GM12878 (cell line): ENCODE data around the gene SSBP3. TPM values are rescaled to one million over a fixed set of nuclear protein-coding genes. Genes with fewer than 3 reads are reported as not detected.

Source experiments
- ATAC-seq: fragments of 200-7000 bp; cut with Tn5 transposase; 3 replicates; pipeline ENCODE4 v1.9.1; 2020; ENCODE audit warnings: mild to moderate bottlenecking, moderate library complexity
- BruUV-seq: library from RNA; stranded (reverse); fragments of 400-500 nt; replicated peaks from 2 replicates; lab custom pipeline; 2021; lab: Mats Ljungman, UMichigan
- CTCF ChIA-PET: fragments of 300-600 bp; sonication (Branson Sonifier 250); formaldehyde crosslinking; extraction: SDS; loops from one replicate; lab custom pipeline; 2021; ENCODE audit warnings: inconsistent platforms; lab: Yijun Ruan, JAX
- POLR2A ChIA-PET: fragments of 350-600 bp; formaldehyde crosslinking; extraction: SDS; loops from one replicate; lab custom pipeline; 2021; ENCODE audit warnings: inconsistent platforms; lab: Charles Lee
- RAD21 ChIA-PET: fragments of 300-600 bp; sonication (Branson Sonifier 250); formaldehyde crosslinking; loops from one replicate; lab custom pipeline; 2023; ENCODE audit warnings: antibody characterized with exemption; ENCODE audit not compliant: unreplicated experiment; lab: Charles Lee
- SMC1A ChIA-PET: fragments of 300-600 bp; sonication (Branson Sonifier 250); formaldehyde crosslinking; loops from one replicate; lab custom pipeline; 2023; ENCODE audit not compliant: unreplicated experiment, uncharacterized antibody; lab: Charles Lee
- DNase-seq: peaks from one replicate; pipeline ENCODE4 v3.0.0-alpha.2; 2011; ENCODE audit warnings: low read depth, low spot score
- FAIRE-seq: peaks from 3 replicates; lab custom pipeline; 2011; peaks lifted over from hg19 to GRCh38; lab: Jason Lieb, UNC
- H2AFZ ChIP-seq: 2 replicates; pipeline ENCODE4 v1.6.0; 2011; ENCODE audit warnings: low read depth, low read length, control low read depth; ENCODE audit not compliant: control insufficient read depth
- H3K27ac ChIP-seq: 2 replicates; pipeline ENCODE4 v1.5.1; 2011; ENCODE audit warnings: control low read depth; ENCODE audit not compliant: control insufficient read depth, insufficient read depth
- H3K27me3 ChIP-seq, 2 experiments: replicated peaks in 1 of 2; 2 replicates each; pipeline versions ENCODE4 v1.6.0 to v1.6.1; 2011; ENCODE audit warnings: low read length in 1 of 2; ENCODE audit not compliant: control insufficient read depth in 2 of 2, insufficient read depth in 2 of 2
- H3K36me3 ChIP-seq, 2 experiments: 2 replicates each; pipeline ENCODE4 v1.5.1; 2011; ENCODE audit warnings: low read length in 1 of 2; ENCODE audit not compliant: control insufficient read depth in 2 of 2, insufficient read depth in 2 of 2
- H3K4me1 ChIP-seq: 2 replicates; pipeline ENCODE4 v1.6.1; 2011; ENCODE audit warnings: mild to moderate bottlenecking, low read length, moderate library complexity, mixed read lengths; ENCODE audit not compliant: control insufficient read depth, insufficient read depth
- H3K4me2 ChIP-seq: 2 replicates; pipeline ENCODE4 v1.6.0; 2011; ENCODE audit warnings: control low read depth; ENCODE audit not compliant: control insufficient read depth, insufficient read depth
- H3K4me3 ChIP-seq: fragments of 200-600 bp; sonication (generic); 2 replicates; pipeline ENCODE4 v1.5.1; 2016
- H3K79me2 ChIP-seq: 2 replicates; pipeline ENCODE4 v1.6.0; 2011; ENCODE audit warnings: low read length; ENCODE audit not compliant: control insufficient read depth, insufficient read depth
- H3K9ac ChIP-seq: 2 replicates; pipeline ENCODE4 v1.8.0; 2011; ENCODE audit warnings: low read length, control low read depth, mixed read lengths; ENCODE audit not compliant: control insufficient read depth, insufficient read depth
- H3K9me3 ChIP-seq: replicated peaks from 3 replicates; pipeline ENCODE4 v1.5.1; 2011; ENCODE audit warnings: mild to moderate bottlenecking, low read length; ENCODE audit not compliant: control insufficient read depth, insufficient read depth
- H4K20me1 ChIP-seq: 2 replicates; pipeline ENCODE4 v1.6.0; 2011; ENCODE audit not compliant: control insufficient read depth, insufficient read depth
- ETV6 ChIP-seq, 2 experiments: fragments of 450-650 bp in 1 of 2; IDR thresholded peaks in 1 of 2; conservative IDR thresholded peaks in 1 of 2; 2 replicates each; pipeline ENCODE4 v1.6.1; 2014; ENCODE audit warnings: antibody characterized with exemption in 1 of 2, borderline replicate concordance in 1 of 2, low read depth in 1 of 2, mild to moderate bottlenecking in 1 of 2, moderate library complexity in 1 of 2
- MEF2A ChIP-seq: IDR thresholded peaks from 2 replicates; pipeline ENCODE4 v1.6.1; 2011; ENCODE audit warnings: low read depth, mild to moderate bottlenecking, low read length, moderate library complexity; ENCODE audit not compliant: insufficient read depth
- NR2C2 ChIP-seq: IDR thresholded peaks from 2 replicates; pipeline ENCODE4 v1.6.1; 2011; ENCODE audit warnings: borderline replicate concordance, low read depth; ENCODE audit not compliant: control insufficient read depth, insufficient read length
- RCOR1 ChIP-seq: conservative IDR thresholded peaks from 2 replicates; pipeline ENCODE4 v1.6.1; 2012; ENCODE audit warnings: low read depth, low read length, improper control_type of control experiment
- SIX5 ChIP-seq: IDR thresholded peaks from 2 replicates; pipeline ENCODE4 v1.6.1; 2011; ENCODE audit warnings: mild to moderate bottlenecking, low read depth, low read length, moderate library complexity; ENCODE audit not compliant: severe bottlenecking
- WGBS: methylation state at CpG from one replicate; pipeline ENCODE4 v1.1.6; 2016; ENCODE audit warnings: low lambda C conversion rate; ENCODE audit not compliant: insufficient replicate concordance, insufficient coverage; ENCODE audit errors: missing lambda C conversion rate; 5-methylcytosine and 5-hydroxymethylcytosine counted together
- in situ Hi-C: fragments of 300-500 bp; cut with MboI; formaldehyde crosslinking; loops from 9 replicates; pipeline ENCODE4 v1.14.3; 2018; ENCODE audit warnings: mixed read lengths
- intact Hi-C: fragments of 100-400 bp; cut with micrococcal nuclease; formaldehyde crosslinking; loops from one replicate; pipeline ENCODE4 v1.14.2; 2022; ENCODE audit not compliant: unreplicated experiment
- polyA plus RNA-seq, 11 experiments: library from polyadenylated mRNA; depleted of rRNA in 4 of 11; unstranded in 6 of 11; stranded (reverse) in 5 of 11; fragments of >200 nt; fragmentation: Nextera tagmentation in 4 of 11; fragmentation: Illumina TruSeq in 1 of 11; extraction: Ambion mirVana in 4 of 11; extraction: Trizol in 1 of 11; gene quantifications; 1 replicate in 1 of 11; 2 replicates in 10 of 11; pipeline versions ENCODE4 v1.2.1 to v1.2.3, GENCODE V29; 2011 to 2016; ENCODE audit warnings: inconsistent platforms in 2 of 11, missing spikeins in 2 of 11, low read depth in 1 of 11
- total RNA-seq, 4 experiments: library from RNA; depleted of rRNA in 3 of 4; stranded (reverse); fragments of >200 nt in 3 of 4; fragmentation: Illumina TruSeq in 1 of 4; extraction: Trizol in 1 of 4; gene quantifications; 2 replicates each; pipeline versions ENCODE4 v1.2.1 to v1.2.3, GENCODE V29; 2013 to 2021
- TF ChIP-seq, protein P1 (sequence below): fragments of 450-650 bp; IDR thresholded peaks from 2 replicates; pipeline ENCODE4 v1.6.1; 2016; ENCODE audit warnings: mild to moderate bottlenecking
- TF ChIP-seq, protein P2 (sequence below): fragments of 450-650 bp; IDR thresholded peaks from 2 replicates; pipeline ENCODE4 v1.6.1; 2017; ENCODE audit warnings: mild to moderate bottlenecking, low read depth, inconsistent platforms; ENCODE audit not compliant: poor library complexity, severe bottlenecking
- TF ChIP-seq, protein P3 (sequence below), 3 experiments: IDR thresholded peaks in 2 of 3; conservative IDR thresholded peaks in 1 of 3; 2 replicates each; pipeline ENCODE4 v1.5.1; 2011; ENCODE audit warnings: low read depth in 3 of 3, low read length in 3 of 3, mild to moderate bottlenecking in 3 of 3, control low read depth in 2 of 3, moderate library complexity in 2 of 3, inconsistent platforms in 1 of 3, mixed read lengths in 1 of 3; ENCODE audit not compliant: control insufficient read depth in 2 of 3, insufficient read depth in 1 of 3; ENCODE audit errors: extremely low read depth in 1 of 3

The SSBP3 gene
- total and polyA plus RNA-seq, 10 of the 15 experiments (the other 5 are each of a cell fraction or from before 2014, with no cell fraction given), result 4.1 to 51.7 (median 17.1) TPM

DNA sequence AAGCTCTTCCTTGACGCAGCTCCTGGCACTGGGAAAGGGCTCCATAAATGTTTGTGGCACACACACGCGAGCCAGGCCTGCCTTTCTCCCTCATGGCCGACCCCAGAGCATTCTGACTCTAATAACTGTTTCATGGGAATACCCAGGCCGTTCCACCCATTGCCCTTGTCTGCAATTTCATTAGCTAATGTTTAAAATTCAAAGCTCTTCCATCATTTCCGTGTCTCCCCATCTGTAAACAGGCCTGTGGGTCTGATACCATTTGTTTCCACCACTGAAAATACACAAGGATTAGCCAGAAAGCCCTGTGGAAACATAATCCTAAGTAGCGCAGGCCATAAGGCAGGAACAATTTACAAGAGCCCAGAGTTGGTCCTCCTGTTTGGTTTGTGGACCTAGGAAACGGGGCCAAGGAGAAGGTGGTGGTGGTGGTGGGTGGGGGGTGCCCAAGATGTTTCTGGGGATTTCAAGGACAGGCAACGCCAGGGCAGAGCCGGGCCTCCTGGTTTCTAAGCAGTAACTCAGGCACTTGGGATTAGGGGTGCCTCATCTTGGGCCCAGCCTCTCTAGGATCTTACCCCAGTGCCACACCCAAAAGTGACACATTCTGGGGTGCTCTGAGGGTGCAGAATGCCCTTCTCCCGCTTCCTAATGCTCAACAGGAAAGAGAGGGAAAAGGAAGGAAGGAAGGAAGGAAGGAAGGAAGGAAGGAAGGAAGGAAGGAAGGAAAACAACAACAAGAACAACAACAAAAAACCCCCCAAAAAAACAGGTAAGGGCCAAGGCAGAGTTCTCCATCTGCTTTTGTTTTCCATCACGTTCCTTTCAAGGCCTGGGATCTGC, 79.4 kb downstream of the SSBP3 start:
- FAIRE-seq, result no peak
- no peaks in the 10 kb centered on the region for H3K27me3 ChIP-seq
- peaks cover 13% of the 10 kb centered on the region for H3K4me1 ChIP-seq
- H3K27ac ChIP-seq, result no peak overlapping the region
- SMC1A ChIA-PET, result no interaction called here
- POLR2A ChIA-PET, result no interaction called here
- TF ChIP-seq MEF2A, result no peak
- peak in 1 of 2 experiments; percentile 85; a peak in 2 of 4 replicates for TF ChIP-seq ETV6 (conservative IDR thresholded peaks at IDR 0.05 in 1 of 2, IDR thresholded peaks at IDR 0.05 in 1 of 2; ENCODE audit: borderline replicate concordance in 1 of 2, low read depth in 1 of 2)
- RAD21 ChIA-PET, result no interaction called here
- H4K20me1 ChIP-seq, result no peaks in the 10 kb centered on the region
- H3K4me2 ChIP-seq, result no peak overlapping the region
- H2AFZ ChIP-seq, result no peak overlapping the region
- in situ Hi-C loops (no loop called here), intact Hi-C loops (no loop called here)
- H3K79me2 ChIP-seq, result peaks cover 3% of the 10 kb centered on the region
- H3K36me3 ChIP-seq, result peaks cover 5 to 6% of the 10 kb centered on the region in 2 experiments; a peak in 3 of 4 replicates
- CTCF ChIA-PET, result no interaction called here
- H3K9me3 ChIP-seq, result no peaks in the 10 kb centered on the region
- DNase-seq, result no peak
- ATAC-seq, result no peak
- 71% methylated on average over 12 of the region's 12 CpGs for WGBS
- no peak overlapping the region for H3K9ac ChIP-seq
- BruUV-seq, result no TSS peak
- no peak overlapping the region for H3K4me3 ChIP-seq

DNA sequence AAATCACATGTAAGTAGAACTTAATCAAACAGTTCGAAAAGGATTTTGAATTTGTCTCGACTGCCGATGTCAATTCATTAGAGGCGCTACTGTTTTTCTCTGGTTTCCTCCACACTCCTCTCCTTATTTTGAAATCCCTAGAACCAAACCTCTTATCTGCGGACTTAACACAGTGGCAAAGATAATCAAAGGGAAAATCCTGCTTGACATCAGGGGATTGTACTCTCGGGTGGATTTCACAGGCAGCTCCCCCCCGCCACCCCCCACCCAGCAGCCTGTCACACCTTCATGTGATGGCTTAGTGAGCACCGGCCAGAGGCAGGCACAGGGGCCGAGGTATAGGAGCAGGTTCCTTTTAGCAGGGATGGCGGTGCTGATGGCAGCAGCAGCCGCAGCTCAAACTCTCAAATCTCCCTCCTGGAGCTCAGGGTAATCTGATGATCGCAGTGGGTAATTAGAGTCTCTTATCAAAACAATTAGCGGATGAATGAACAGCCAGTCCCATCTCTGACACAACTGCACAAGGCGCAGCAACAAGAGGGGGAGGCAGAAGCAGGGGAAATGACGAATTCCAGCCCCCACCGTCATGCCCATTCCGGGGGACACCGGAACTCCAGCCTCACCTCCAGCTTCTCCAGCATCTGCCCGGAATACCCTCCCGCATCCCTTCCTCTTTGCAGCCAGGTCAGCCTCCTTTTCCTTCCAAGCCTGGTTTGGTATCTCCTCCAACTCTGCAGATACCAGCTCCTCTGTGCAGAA, 80.3 kb downstream of the SSBP3 start:
- Histone ChIP-seq H3K4me3 (no peak overlapping the region), H3K27me3 (no peaks in the 10 kb centered on the region), H3K36me3 (peaks cover 5 to 8% of the 10 kb centered on the region in 2 experiments; a peak in 3 of 4 replicates), H4K20me1 (no peaks in the 10 kb centered on the region), H3K9me3 (no peaks in the 10 kb centered on the region), H2AFZ (no peak overlapping the region), H3K79me2 (peaks cover 3% of the 10 kb centered on the region), H3K27ac (no peak overlapping the region), H3K4me1 (peaks cover 9% of the 10 kb centered on the region), H3K9ac (no peak overlapping the region), H3K4me2 (no peak overlapping the region)
- ATAC-seq (no peak), FAIRE-seq (no peak), DNase-seq (no peak)
- RAD21 ChIA-PET, result no interaction called here
- BruUV-seq, result no TSS peak
- CTCF ChIA-PET, result no interaction called here
- SMC1A ChIA-PET, result no interaction called here
- intact Hi-C loops, result no loop called here
- in situ Hi-C loops, result no loop called here
- POLR2A ChIA-PET, result no interaction called here
- WGBS, result 95% methylated on average over 20 of the region's 20 CpGs
- TF ChIP-seq, protein P1, sequence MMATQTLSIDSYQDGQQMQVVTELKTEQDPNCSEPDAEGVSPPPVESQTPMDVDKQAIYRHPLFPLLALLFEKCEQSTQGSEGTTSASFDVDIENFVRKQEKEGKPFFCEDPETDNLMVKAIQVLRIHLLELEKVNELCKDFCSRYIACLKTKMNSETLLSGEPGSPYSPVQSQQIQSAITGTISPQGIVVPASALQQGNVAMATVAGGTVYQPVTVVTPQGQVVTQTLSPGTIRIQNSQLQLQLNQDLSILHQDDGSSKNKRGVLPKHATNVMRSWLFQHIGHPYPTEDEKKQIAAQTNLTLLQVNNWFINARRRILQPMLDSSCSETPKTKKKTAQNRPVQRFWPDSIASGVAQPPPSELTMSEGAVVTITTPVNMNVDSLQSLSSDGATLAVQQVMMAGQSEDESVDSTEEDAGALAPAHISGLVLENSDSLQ, result no peak
- TF ChIP-seq, protein P2, sequence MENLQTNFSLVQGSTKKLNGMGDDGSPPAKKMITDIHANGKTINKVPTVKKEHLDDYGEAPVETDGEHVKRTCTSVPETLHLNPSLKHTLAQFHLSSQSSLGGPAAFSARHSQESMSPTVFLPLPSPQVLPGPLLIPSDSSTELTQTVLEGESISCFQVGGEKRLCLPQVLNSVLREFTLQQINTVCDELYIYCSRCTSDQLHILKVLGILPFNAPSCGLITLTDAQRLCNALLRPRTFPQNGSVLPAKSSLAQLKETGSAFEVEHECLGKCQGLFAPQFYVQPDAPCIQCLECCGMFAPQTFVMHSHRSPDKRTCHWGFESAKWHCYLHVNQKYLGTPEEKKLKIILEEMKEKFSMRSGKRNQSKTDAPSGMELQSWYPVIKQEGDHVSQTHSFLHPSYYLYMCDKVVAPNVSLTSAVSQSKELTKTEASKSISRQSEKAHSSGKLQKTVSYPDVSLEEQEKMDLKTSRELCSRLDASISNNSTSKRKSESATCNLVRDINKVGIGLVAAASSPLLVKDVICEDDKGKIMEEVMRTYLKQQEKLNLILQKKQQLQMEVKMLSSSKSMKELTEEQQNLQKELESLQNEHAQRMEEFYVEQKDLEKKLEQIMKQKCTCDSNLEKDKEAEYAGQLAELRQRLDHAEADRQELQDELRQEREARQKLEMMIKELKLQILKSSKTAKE, result no peak
- TF ChIP-seq NR2C2, result no peak
- no peak for TF ChIP-seq RCOR1
- TF ChIP-seq, protein P3, sequence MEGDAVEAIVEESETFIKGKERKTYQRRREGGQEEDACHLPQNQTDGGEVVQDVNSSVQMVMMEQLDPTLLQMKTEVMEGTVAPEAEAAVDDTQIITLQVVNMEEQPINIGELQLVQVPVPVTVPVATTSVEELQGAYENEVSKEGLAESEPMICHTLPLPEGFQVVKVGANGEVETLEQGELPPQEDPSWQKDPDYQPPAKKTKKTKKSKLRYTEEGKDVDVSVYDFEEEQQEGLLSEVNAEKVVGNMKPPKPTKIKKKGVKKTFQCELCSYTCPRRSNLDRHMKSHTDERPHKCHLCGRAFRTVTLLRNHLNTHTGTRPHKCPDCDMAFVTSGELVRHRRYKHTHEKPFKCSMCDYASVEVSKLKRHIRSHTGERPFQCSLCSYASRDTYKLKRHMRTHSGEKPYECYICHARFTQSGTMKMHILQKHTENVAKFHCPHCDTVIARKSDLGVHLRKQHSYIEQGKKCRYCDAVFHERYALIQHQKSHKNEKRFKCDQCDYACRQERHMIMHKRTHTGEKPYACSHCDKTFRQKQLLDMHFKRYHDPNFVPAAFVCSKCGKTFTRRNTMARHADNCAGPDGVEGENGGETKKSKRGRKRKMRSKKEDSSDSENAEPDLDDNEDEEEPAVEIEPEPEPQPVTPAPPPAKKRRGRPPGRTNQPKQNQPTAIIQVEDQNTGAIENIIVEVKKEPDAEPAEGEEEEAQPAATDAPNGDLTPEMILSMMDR (IDR thresholded peaks at IDR 0.05 in 2 of 3, conservative IDR thresholded peaks at IDR 0.05 in 1 of 3; ENCODE audit: control insufficient read depth in 2 of 3, extremely low read depth in 1 of 3, insufficient read depth in 1 of 3, low read depth in 3 of 3, low read length in 3 of 3), result no peak
- TF ChIP-seq SIX5, result no peak
